ENCODE results near the gene ENHO.

The ENHO gene

GRCh38 chr9:34499076-34499475, 23.7 kb downstream of the ENHO start:
- H3K79me2 ChIP-seq (ENCODE audit: control insufficient read depth, low read length): no peaks in the 10 kb centered on the region
- TF ChIP-seq CTCF (IDR thresholded peaks at IDR 0.05; ENCODE audit: low read depth, low read length, poor library complexity, severe bottlenecking) (no peak), EZH2phosphoT487 (IDR thresholded peaks at IDR 0.05; ENCODE audit: borderline replicate concordance, low read length) (no peak)

GRCh38 chr9:34498553-34498952, 24.2 kb downstream of the ENHO start:
- no peaks in the 10 kb centered on the region for H3K79me2 ChIP-seq (ENCODE audit: control insufficient read depth, low read length)

More at GRCh38 chr9:34499076-34499475, 23.7 kb downstream of the ENHO start:
- Histone ChIP-seq H3K4me3 (ENCODE audit: low read length) (no peak overlapping the region), H3K4me2 (ENCODE audit: low read length) (no peak overlapping the region), H3K36me3 (ENCODE audit: control insufficient read depth, low read length) (no peaks in the 10 kb centered on the region), H3K4me1 (ENCODE audit: control insufficient read depth, low read length) (no peaks in the 10 kb centered on the region), H3F3A (ENCODE audit: control insufficient read depth, insufficient read depth) (no peaks in the 10 kb centered on the region), H3K9me2 (replicated peaks; ENCODE audit: control insufficient read depth, low read length) (no peaks in the 10 kb centered on the region), H3K27me3 (ENCODE audit: control insufficient read depth, low read length) (peaks cover 2% of the 10 kb centered on the region; the same call in 1 of the 2 replicates), H4K20me1 (ENCODE audit: control insufficient read depth, insufficient read depth, low read depth, low read length) (no peaks in the 10 kb centered on the region), H3K9me3 (ENCODE audit: control insufficient read depth, insufficient read depth, low read length) (no peaks in the 10 kb centered on the region), H3K27ac (ENCODE audit: low read depth, low read length) (no peak overlapping the region)

GRCh38 chr9:34496149-34496712, 26.6 kb downstream of the ENHO start:
- no peaks in the 10 kb centered on the region for H3K9me2 ChIP-seq (replicated peaks; ENCODE audit: control insufficient read depth, low read length)
- no peaks in the 10 kb centered on the region for H3K9me3 ChIP-seq (ENCODE audit: control insufficient read depth, insufficient read depth, low read length)
- H3F3A ChIP-seq (ENCODE audit: control insufficient read depth, insufficient read depth): no peaks in the 10 kb centered on the region
- no peaks in the 10 kb centered on the region for H3K27me3 ChIP-seq (ENCODE audit: control insufficient read depth, low read length)
- H3K27ac ChIP-seq (ENCODE audit: low read depth, low read length): no peak overlapping the region
- no peak overlapping the region for H3K4me3 ChIP-seq (ENCODE audit: low read length)
- H4K20me1 ChIP-seq (ENCODE audit: control insufficient read depth, insufficient read depth, low read depth, low read length): no peaks in the 10 kb centered on the region
- H3K4me1 ChIP-seq (ENCODE audit: control insufficient read depth, low read length): no peaks in the 10 kb centered on the region
- H3K36me3 ChIP-seq (ENCODE audit: control insufficient read depth, low read length): no peaks in the 10 kb centered on the region
- H3K79me2 ChIP-seq (ENCODE audit: control insufficient read depth, low read length): no peaks in the 10 kb centered on the region
- H3K4me2 ChIP-seq (ENCODE audit: low read length): no peak overlapping the region
- TF ChIP-seq EZH2phosphoT487 (IDR thresholded peaks at IDR 0.05; ENCODE audit: borderline replicate concordance, low read length) (no peak), CTCF (IDR thresholded peaks at IDR 0.05; ENCODE audit: low read depth, low read length, poor library complexity, severe bottlenecking) (no peak)

More at GRCh38 chr9:34498553-34498952, 24.2 kb downstream of the ENHO start:
- Histone ChIP-seq H3K9me3 (ENCODE audit: control insufficient read depth, insufficient read depth, low read length) (no peaks in the 10 kb centered on the region), H3K4me3 (ENCODE audit: low read length) (no peak overlapping the region), H3K36me3 (ENCODE audit: control insufficient read depth, low read length) (no peaks in the 10 kb centered on the region), H3F3A (ENCODE audit: control insufficient read depth, insufficient read depth) (no peaks in the 10 kb centered on the region), H4K20me1 (ENCODE audit: control insufficient read depth, insufficient read depth, low read depth, low read length) (no peaks in the 10 kb centered on the region), H3K4me1 (ENCODE audit: control insufficient read depth, low read length) (no peaks in the 10 kb centered on the region), H3K27me3 (ENCODE audit: control insufficient read depth, low read length) (peaks cover under 1% of the 10 kb centered on the region; the same call in 1 of the 2 replicates), H3K9me2 (replicated peaks; ENCODE audit: control insufficient read depth, low read length) (no peaks in the 10 kb centered on the region), H3K4me2 (ENCODE audit: low read length) (no peak overlapping the region), H3K27ac (ENCODE audit: low read depth, low read length) (no peak overlapping the region)
- no peak for TF ChIP-seq CTCF (IDR thresholded peaks at IDR 0.05; ENCODE audit: low read depth, low read length, poor library complexity, severe bottlenecking)
- no peak for TF ChIP-seq EZH2phosphoT487 (IDR thresholded peaks at IDR 0.05; ENCODE audit: borderline replicate concordance, low read length)

Data from DOHH2 (cell line).